ENCODE results near the gene PRDX6. TPM values are rescaled to one million over a fixed set of nuclear protein-coding genes. Genes with fewer than 3 reads are reported as not detected.

The PRDX6 gene
- total and polyA plus RNA-seq, 2 of the 8 experiments (the other 6 are each of a cell fraction or from before 2014, with no cell fraction given) = 348 to 677 TPM

- TF ChIP-seq ATF3 (IDR thresholded peaks at IDR 0.05; ENCODE audit: insufficient read depth, low read depth, low read length) = no peak
Observed at GRCh38 chr1:173469656-173470055, 7.5 kb upstream of the PRDX6 start (continued).

Data from H1 (cell line).